OCI-LY3 (cell line): ENCODE measurements around the gene PM20D1.
"Not testable (repeated sequence)": the region's sequence is repeated elsewhere in the genome, so short reads cannot be mapped to it uniquely, and the experiment has no call there.

Experiments
- H2AFZ ChIP-seq: fragments of 200-600, 300-600 bp; shearing (Covaris generic); 2 replicates; pipeline ENCODE4 v1.6.0; 2014; ENCODE audit warnings: antibody characterized with exemption, low read depth, low read length
- H3K27ac ChIP-seq: fragments of 200-600, 300-600 bp; sonication (generic); 2 replicates; pipeline ENCODE4 v1.5.1; 2014; ENCODE audit warnings: mild to moderate bottlenecking, low read length, moderate library complexity, mixed read lengths
- H3K27me3 ChIP-seq: fragments of 200-600, 300-600 bp; sonication (generic); 2 replicates; pipeline ENCODE4 v1.6.1; 2014; ENCODE audit warnings: low read depth, low read length, mixed read lengths
- H3K36me3 ChIP-seq: fragments of 200-600, 300-600 bp; sonication (generic); replicated peaks from 2 replicates; pipeline ENCODE3; 2014; ENCODE audit warnings: low read depth, low read length, mixed read lengths
- H3K4me1 ChIP-seq: fragments of 300-600, 200-600 bp; sonication (generic); 2 replicates; pipeline ENCODE4 v1.6.1; 2014; ENCODE audit warnings: low read length, mixed read lengths
- H3K4me2 ChIP-seq: fragments of 200-600, 300-600 bp; sonication (generic); 2 replicates; pipeline ENCODE4 v1.6.1; 2014; ENCODE audit warnings: low read length, mixed read lengths
- H3K4me3 ChIP-seq: fragments of 300-600, 200-600 bp; sonication (generic); 2 replicates; pipeline ENCODE4 v1.5.1; 2014; ENCODE audit warnings: antibody characterized with exemption, mild to moderate bottlenecking, low read length, moderate library complexity
- H3K79me2 ChIP-seq: fragments of 300-600, 200-600 bp; shearing (Covaris generic); 2 replicates; pipeline ENCODE4 v1.6.1; 2014; ENCODE audit warnings: mild to moderate bottlenecking, low read length, mixed read lengths
- H3K9ac ChIP-seq: fragments of 300-600, 200-600 bp; shearing (Covaris generic); 2 replicates; pipeline ENCODE4 v1.6.0; 2014; ENCODE audit warnings: mild to moderate bottlenecking, low read length, moderate library complexity
- H3K9me3 ChIP-seq: fragments of 200-600, 300-600 bp; shearing (Covaris generic); 2 replicates; pipeline ENCODE4 v1.6.1; 2014; ENCODE audit warnings: low read length, mixed read lengths; ENCODE audit not compliant: insufficient read depth
- H4K20me1 ChIP-seq: fragments of 200-600, 300-600 bp; sonication (generic); 2 replicates; pipeline ENCODE4 v1.6.1; 2016; ENCODE audit warnings: low read length, mixed read lengths; ENCODE audit not compliant: insufficient read depth
- CTCF ChIP-seq: fragments of 200-600, 300-600 bp; sonication (generic); IDR thresholded peaks from 2 replicates; pipeline ENCODE4 v1.5.1; 2014; ENCODE audit warnings: antibody characterized with exemption, low read length, low read depth
- EZH2phosphoT487 ChIP-seq: fragments of 200-600 bp; shearing (Covaris generic); IDR thresholded peaks from 2 replicates; pipeline ENCODE4 v1.6.1; 2018; ENCODE audit warnings: antibody characterized with exemption, mixed run types, low read depth

Gene PM20D1

GRCh38 chr1:205824180-205824579, 25.8 kb downstream of the PM20D1 start:
- H2AFZ ChIP-seq = no peak overlapping the region
- peak overlapping the region; percentile 55 for H3K27ac ChIP-seq
- peaks cover 24% of the 10 kb centered on the region for H3K9me3 ChIP-seq
- H3K27me3 ChIP-seq = no peaks in the 10 kb centered on the region
- TF ChIP-seq EZH2phosphoT487 = no peak
- TF ChIP-seq CTCF = no peak
- peaks cover 51% of the 10 kb centered on the region for H3K4me1 ChIP-seq
- no peak overlapping the region for H3K9ac ChIP-seq
- H3K4me3 ChIP-seq = no peak overlapping the region
- peaks cover 30% of the 10 kb centered on the region for H3K36me3 ChIP-seq
- peaks cover 38% of the 10 kb centered on the region for H3K79me2 ChIP-seq
- H4K20me1 ChIP-seq = no peaks in the 10 kb centered on the region
- no peak overlapping the region for H3K4me2 ChIP-seq

- H3K4me3 ChIP-seq, H3K9ac ChIP-seq: not testable (repeated sequence)
- H3K9me3 ChIP-seq = peaks cover 24% of the 10 kb centered on the region
Observed at GRCh38 chr1:205823260-205823659, 26.7 kb downstream of the PM20D1 start.

GRCh38 chr1:205822397-205822796, 27.5 kb downstream of the PM20D1 start:
- Histone ChIP-seq H4K20me1 (no peaks in the 10 kb centered on the region), H3K79me2 (peaks cover 32% of the 10 kb centered on the region), H3K9ac (no peak overlapping the region), H3K4me3 (no peak overlapping the region), H3K4me1 (peaks cover 35% of the 10 kb centered on the region), H3K27ac (no peak overlapping the region), H3K4me2 (no peak overlapping the region), H2AFZ (no peak overlapping the region), H3K9me3 (peaks cover 24% of the 10 kb centered on the region), H3K36me3 (peaks cover 30% of the 10 kb centered on the region), H3K27me3 (no peaks in the 10 kb centered on the region)
- no peak for TF ChIP-seq EZH2phosphoT487
- no peak for TF ChIP-seq CTCF

More at GRCh38 chr1:205823260-205823659, 26.7 kb downstream of the PM20D1 start:
- H4K20me1 ChIP-seq, H2AFZ ChIP-seq, H3K27me3 ChIP-seq, H3K4me2 ChIP-seq: not testable (repeated sequence)
- Histone ChIP-seq H3K79me2 (peaks cover 38% of the 10 kb centered on the region), H3K36me3 (peaks cover 30% of the 10 kb centered on the region), H3K4me1 (peaks cover 44% of the 10 kb centered on the region), H3K27ac (peak overlapping the region; percentile 10)

- Histone ChIP-seq H3K4me3 (no peak overlapping the region), H3K36me3 (peaks cover 21% of the 10 kb centered on the region), H3K9me3 (peaks cover 11% of the 10 kb centered on the region; the same call in 1 of the 2 replicates), H3K27me3 (no peaks in the 10 kb centered on the region), H3K27ac (no peak overlapping the region), H4K20me1 (no peaks in the 10 kb centered on the region), H3K4me2 (no peak overlapping the region), H3K4me1 (peaks cover 8% of the 10 kb centered on the region), H3K79me2 (peaks cover 22% of the 10 kb centered on the region), H2AFZ (no peak overlapping the region), H3K9ac (no peak overlapping the region)
- TF ChIP-seq CTCF = no peak
- no peak for TF ChIP-seq EZH2phosphoT487
Observed at GRCh38 chr1:205817988-205818387, 31.9 kb downstream of the PM20D1 start.

GRCh38 chr1:205817364-205817763, 32.6 kb downstream of the PM20D1 start:
- peaks cover 5% of the 10 kb centered on the region; the same call in 1 of the 2 replicates for H3K9me3 ChIP-seq
- H3K4me3 ChIP-seq = no peak overlapping the region
- no peak for TF ChIP-seq CTCF
- TF ChIP-seq EZH2phosphoT487 = no peak
- no peak overlapping the region for H3K27ac ChIP-seq
- no peaks in the 10 kb centered on the region for H4K20me1 ChIP-seq
- peaks cover 15% of the 10 kb centered on the region for H3K36me3 ChIP-seq
- H3K27me3 ChIP-seq = no peaks in the 10 kb centered on the region
- peaks cover 8% of the 10 kb centered on the region for H3K4me1 ChIP-seq
- H3K9ac ChIP-seq = no peak overlapping the region
- no peak overlapping the region for H2AFZ ChIP-seq
- peaks cover 21% of the 10 kb centered on the region for H3K79me2 ChIP-seq
- H3K4me2 ChIP-seq = no peak overlapping the region
